Measurements from ENCODE around the gene CYP2W1.
"Not testable (repeated sequence)": the region's sequence is repeated elsewhere in the genome, so short reads cannot be mapped to it uniquely, and the experiment has no call there.

The CYP2W1 gene

DNA sequence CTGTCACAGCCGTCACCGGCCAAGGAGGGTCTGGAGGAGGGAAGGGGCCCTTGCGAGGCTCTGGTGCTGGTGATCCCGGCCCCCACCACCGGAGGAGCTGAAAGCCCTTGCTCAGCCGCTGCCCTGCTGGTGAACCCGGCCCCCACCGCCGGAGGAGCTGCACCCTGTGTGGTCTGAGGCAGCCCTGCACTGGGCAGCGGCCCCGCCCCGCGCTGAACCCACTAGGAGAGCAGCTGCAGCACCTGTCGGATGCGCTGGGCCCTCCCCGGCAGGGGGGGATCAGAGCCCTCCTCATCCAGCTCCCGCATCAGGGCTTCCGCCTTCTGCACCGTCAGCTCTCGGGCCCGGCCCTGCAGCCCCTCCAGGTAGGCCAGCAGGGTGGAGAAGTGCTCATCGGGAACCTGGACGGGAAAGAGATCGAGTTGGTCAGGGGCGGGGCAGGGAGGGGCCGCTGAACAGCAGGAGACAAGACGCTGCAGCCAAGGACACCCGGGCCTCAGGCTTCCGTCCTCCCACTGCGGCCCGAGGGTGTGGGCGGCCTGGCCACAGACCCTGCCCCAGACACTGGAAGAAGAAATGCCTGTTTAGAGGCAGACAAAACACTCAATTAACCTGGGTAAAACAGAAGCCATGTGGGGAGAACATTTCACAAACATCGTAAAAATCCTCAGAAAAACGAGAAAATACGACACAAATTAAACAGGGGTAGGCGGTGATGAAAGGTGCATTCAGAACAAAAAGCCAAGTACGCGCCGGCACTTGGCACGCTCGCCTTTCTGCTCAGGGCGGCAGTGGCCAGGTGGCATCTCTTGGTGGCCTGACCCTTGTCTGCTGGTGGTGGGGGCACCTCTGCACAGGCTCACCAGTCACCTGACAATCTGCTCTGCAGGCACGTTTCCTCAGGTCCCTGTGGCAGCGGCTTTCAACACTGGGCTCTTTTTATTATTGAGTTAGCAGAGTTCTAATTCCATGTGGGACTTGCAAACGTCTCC is 14.7 kb downstream of the CYP2W1 start:
- DNase-seq (ENCODE audit: low read depth in 3 of 3) = no peak

- no peak for DNase-seq (ENCODE audit: low read depth in 3 of 3)
These were observed 16.3 kb downstream of the CYP2W1 start for GRCh38 chr7:999149-999879.

GRCh38 chr7:999941-1000935 is 17.3 kb downstream of the CYP2W1 start:
- no peak for DNase-seq (ENCODE audit: low read depth in 3 of 3)

GRCh38 chr7:1001069-1001770 is 18.2 kb downstream of the CYP2W1 start:
- DNase-seq (ENCODE audit: low read depth in 3 of 3) = not testable (repeated sequence)

DNA sequence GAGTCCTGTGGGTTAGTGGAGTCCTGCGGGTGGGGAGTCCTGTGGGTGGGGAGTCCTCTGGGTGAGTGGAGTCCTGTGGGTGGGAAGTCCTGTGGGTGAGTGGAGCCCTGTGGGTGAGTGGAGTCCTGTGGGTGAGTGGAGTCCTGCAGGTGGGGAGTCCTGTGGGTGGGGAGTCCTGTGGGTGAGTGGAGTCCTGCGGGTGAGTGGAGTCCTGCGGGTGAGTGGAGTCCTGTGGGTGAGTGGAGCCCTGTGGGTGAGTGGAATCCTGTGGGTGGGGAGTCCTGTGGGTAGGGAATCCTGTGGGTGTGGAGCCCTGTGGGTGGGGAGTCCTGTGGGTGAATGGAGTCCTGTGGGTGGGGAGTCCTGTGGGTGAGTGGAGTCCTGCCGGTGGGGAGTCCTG is 19.0 kb downstream of the CYP2W1 start:
- not testable (repeated sequence) for DNase-seq (ENCODE audit: low read depth in 3 of 3)

GRCh38 chr7:1002445-1002844 is 19.5 kb downstream of the CYP2W1 start:
- DNase-seq (ENCODE audit: low read depth in 3 of 3) = not testable (repeated sequence)

GRCh38 chr7:1004018-1004852 is 21.3 kb downstream of the CYP2W1 start:
- no peak for DNase-seq (ENCODE audit: low read depth in 3 of 3)

- DNase-seq (ENCODE audit: low read depth in 3 of 3) = no peak
These were observed 22.3 kb downstream of the CYP2W1 start for GRCh38 chr7:1005303-1005702.

DNA sequence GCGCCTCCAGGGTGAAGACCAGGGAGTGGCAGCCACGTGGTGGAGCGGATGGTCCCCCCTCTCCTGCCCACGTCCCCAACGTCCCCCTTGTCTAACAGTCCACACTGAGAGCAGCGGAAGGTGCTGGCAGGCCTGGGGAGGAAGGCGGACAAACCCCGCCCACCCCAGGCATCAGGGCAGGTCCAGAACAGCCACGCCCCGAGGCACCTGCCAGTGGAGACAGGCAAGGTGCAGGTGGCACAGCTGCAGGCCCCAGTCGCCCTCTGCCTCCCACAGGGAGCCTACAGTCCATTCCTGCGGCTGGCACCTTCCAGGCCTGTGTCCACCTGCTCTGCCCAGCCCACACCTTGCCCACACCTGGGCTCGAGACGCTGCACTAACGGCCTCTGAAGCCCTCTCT is 24.9 kb downstream of the CYP2W1 start:
- no peak for DNase-seq (ENCODE audit: low read depth in 3 of 3)

DNA sequence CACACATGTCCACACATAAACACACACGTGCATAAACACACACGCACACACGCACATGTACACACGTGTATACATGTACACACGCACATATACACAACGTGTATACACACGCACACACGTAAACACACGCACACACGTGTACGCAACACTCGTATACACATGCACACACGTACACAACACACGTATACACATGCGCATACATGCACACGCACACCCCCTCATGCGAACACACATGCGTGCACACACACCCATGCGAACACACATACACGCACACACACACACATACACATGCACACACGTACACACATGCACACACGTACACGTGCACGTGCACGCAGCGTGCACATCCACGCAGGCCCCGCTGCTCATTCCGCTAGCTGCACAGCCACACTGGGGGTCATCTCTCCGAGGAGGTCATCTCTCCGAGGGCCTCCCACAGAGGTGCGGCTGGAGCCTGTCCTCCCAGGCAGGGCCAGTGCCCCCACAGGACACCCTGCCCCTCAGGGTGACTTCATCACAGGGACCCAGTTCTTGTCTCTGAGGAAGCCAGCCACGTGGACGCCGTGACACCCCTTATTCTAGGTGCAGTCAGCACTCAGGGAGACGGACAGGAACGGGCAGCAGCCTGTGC is 25.9 kb downstream of the CYP2W1 start:
- no peak for DNase-seq (ENCODE audit: low read depth in 3 of 3)

DNA sequence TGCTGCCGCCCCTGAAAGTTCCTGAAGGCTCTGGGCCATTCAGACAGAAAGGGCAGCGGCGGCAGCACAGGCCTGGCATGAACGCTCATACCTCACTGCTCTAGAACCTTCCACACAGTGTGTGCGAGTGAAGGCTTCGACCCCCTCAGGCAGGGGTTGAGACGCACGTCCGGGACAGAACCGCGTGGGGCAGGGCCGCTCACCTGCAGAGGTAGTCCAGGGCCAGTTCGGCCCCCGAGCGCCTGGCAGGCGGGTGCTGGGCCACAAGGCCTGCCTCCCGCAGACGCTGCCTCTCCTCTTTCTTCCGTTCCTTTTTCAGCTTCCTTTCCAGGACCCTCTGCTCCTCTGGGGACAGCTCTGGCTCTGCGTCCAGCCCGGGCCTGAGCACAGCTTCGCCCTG is 26.8 kb downstream of the CYP2W1 start:
- DNase-seq (ENCODE audit: low read depth in 3 of 3) = no peak

- no peak for DNase-seq (ENCODE audit: low read depth in 3 of 3)
These were observed 27.2 kb downstream of the CYP2W1 start for GRCh38 chr7:1010226-1010625.

- no peak for DNase-seq (ENCODE audit: low read depth in 3 of 3)
These were observed 28.5 kb downstream of the CYP2W1 start for GRCh38 chr7:1011297-1012003.

- no peak for DNase-seq (ENCODE audit: low read depth in 3 of 3)
These were observed 29.2 kb downstream of the CYP2W1 start for GRCh38 chr7:1012004-1012715.

- no peak for DNase-seq (ENCODE audit: low read depth in 3 of 3)
These were observed 29.7 kb downstream of the CYP2W1 start for GRCh38 chr7:1012716-1013095.

- no peak for DNase-seq (ENCODE audit: low read depth in 3 of 3)
These were observed 30.6 kb downstream of the CYP2W1 start for GRCh38 chr7:1013581-1013980.

- no peak for DNase-seq (ENCODE audit: low read depth in 3 of 3)
These were observed 31.7 kb downstream of the CYP2W1 start for GRCh38 chr7:1014681-1015080.
